Measurements from ENCODE around the gene PPP2R5B.

The PPP2R5B gene

GRCh38 chr11:64911689-64912088 lies 12.8 kb upstream of the PPP2R5B start:
- TF ChIP-seq CTCF (IDR thresholded peaks at IDR 0.05; ENCODE audit: borderline replicate concordance, control extremely low read depth, extremely low read depth, insufficient read depth, missing control alignments), result no peak
- in situ Hi-C loops (cut with MboI; ENCODE audit: low sequenced_read_pairs, unreplicated experiment), result no loop called here
- no peak for DNase-seq (ENCODE audit: low spot score)

- in situ Hi-C loops (cut with MboI; ENCODE audit: low sequenced_read_pairs, unreplicated experiment), result no loop called here
- DNase-seq (ENCODE audit: low spot score), result no peak
- no peak for TF ChIP-seq CTCF (IDR thresholded peaks at IDR 0.05; ENCODE audit: borderline replicate concordance, control extremely low read depth, extremely low read depth, insufficient read depth, missing control alignments)
Measured at GRCh38 chr11:64913171-64913727, 11.2 kb upstream of the PPP2R5B start.

- no peak for DNase-seq (ENCODE audit: low spot score)
- no peak for TF ChIP-seq CTCF (IDR thresholded peaks at IDR 0.05; ENCODE audit: borderline replicate concordance, control extremely low read depth, extremely low read depth, insufficient read depth, missing control alignments)
- in situ Hi-C loops (cut with MboI; ENCODE audit: low sequenced_read_pairs, unreplicated experiment), result no loop called here
Measured at GRCh38 chr11:64914123-64914522, 10.4 kb upstream of the PPP2R5B start.

GRCh38 chr11:64915376-64915887 lies 9.1 kb upstream of the PPP2R5B start:
- no peak for DNase-seq (ENCODE audit: low spot score)

GRCh38 chr11:64916040-64916774 lies 8.3 kb upstream of the PPP2R5B start:
- peak; percentile 64 for DNase-seq (ENCODE audit: low spot score)

More at GRCh38 chr11:64915376-64915887, 9.1 kb upstream of the PPP2R5B start:
- in situ Hi-C loops (cut with MboI; ENCODE audit: low sequenced_read_pairs, unreplicated experiment), result no loop called here
- no peak for TF ChIP-seq CTCF (IDR thresholded peaks at IDR 0.05; ENCODE audit: borderline replicate concordance, control extremely low read depth, extremely low read depth, insufficient read depth, missing control alignments)

More at GRCh38 chr11:64916040-64916774, 8.3 kb upstream of the PPP2R5B start:
- TF ChIP-seq CTCF (IDR thresholded peaks at IDR 0.05; ENCODE audit: borderline replicate concordance, control extremely low read depth, extremely low read depth, insufficient read depth, missing control alignments), result no peak
- in situ Hi-C loops (cut with MboI; ENCODE audit: low sequenced_read_pairs, unreplicated experiment), result no loop called here

All from GM13976 (cell line).